ENCODE data around the gene PLXNA1.

PLXNA1 gene

DNA sequence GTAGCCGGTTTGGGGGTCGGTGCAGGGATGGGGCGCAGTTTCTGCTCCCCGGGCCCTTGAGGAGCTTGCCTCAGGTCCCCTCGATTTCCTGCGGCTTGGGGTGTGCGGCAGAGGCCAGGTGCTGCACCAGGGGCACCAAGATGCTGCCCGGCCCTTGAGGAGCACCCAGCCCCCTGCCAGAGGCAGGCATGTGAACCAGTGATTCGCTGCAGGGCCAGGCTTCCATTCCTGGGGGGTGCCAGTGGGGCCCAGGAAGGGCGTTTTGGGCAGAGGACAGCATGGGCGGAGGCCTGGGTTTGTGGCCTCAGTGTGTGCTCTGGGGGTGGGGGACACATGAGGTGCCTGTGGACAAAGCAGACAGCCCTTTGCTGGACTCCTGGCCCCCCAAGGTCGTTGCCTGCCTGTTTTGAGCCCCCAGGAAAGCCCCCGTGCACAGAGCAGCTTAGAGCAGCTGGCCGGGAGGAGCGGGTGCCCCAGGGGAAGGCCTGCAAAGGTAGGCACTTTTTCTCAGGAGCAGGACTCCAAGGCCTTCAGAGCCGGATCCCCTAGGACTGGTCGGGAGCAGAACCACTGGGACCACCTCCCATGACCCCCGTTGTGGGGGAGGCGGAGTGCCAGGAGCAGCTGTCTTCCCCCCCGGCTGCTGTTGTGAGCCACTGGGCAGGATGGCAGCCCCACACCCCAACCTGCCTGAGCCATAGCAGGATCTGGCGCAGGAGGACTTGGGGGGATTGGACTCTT, 1.6 kb downstream of the PLXNA1 start:
- Mint-ChIP-seq H3K4me1 (ENCODE audit: low read depth) (peaks cover 14% of the 10 kb centered on the region), H3K36me3 (ENCODE audit: low read depth) (no peaks in the 10 kb centered on the region)

DNA sequence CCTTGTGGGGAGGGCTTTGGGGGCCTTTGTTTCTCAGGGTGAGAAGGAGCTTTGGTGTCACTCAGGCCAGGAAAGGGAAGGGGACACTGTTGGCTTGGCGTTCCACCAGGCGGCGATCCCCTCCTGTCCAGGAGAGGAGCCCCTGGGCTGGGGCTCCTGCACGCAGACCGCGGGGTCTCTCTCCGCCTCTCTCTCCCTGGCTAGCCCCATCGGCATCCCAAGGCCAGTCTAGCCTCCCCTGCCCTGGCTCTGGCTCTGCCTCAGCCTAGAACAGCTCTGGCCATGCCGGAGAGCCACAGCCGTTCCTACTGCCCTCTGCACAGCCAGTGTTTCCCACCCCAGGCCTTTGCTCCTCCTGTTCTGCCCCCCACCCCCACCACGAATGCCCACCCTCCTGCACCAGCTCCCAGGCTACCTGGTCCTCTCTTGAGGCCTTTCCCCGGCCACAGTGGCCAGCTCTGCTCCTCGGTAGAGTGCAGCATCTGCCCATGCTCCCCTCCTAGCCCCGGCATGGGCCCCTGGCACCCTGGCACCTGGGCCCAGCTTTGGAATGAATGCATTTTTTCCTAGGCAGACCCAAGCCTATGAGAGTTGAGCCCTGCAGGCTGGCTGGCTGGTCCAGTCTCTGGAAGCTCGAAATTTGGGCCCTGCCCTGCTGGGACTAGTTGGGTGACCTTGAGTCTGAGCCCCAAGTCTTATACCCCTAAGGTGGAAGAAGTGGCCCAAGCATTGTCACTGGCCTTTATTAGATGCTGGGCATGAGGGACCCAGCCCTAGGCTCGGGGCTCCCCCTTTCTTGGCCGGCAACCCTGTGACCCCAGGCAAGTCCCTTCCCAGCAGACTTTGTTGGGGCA, 2.4 kb downstream of the PLXNA1 start:
- Mint-ChIP-seq H3K27ac (no peak overlapping the region), H3K4me1 (ENCODE audit: low read depth) (peaks cover 10% of the 10 kb centered on the region), H3K4me3 (peak overlapping the region; percentile 50), H3K27me3 (ENCODE audit: low read depth) (peaks cover 3% of the 10 kb centered on the region), H3K9me3 (no peaks in the 10 kb centered on the region), H3K36me3 (ENCODE audit: low read depth) (no peaks in the 10 kb centered on the region)

More for the DNA sequence above, 1.6 kb downstream of the PLXNA1 start:
- H3K4me3 Mint-ChIP-seq = no peak overlapping the region
- H3K27ac Mint-ChIP-seq = no peak overlapping the region
- no peaks in the 10 kb centered on the region for H3K9me3 Mint-ChIP-seq
- peaks cover 8% of the 10 kb centered on the region for H3K27me3 Mint-ChIP-seq (ENCODE audit: low read depth)

DNA sequence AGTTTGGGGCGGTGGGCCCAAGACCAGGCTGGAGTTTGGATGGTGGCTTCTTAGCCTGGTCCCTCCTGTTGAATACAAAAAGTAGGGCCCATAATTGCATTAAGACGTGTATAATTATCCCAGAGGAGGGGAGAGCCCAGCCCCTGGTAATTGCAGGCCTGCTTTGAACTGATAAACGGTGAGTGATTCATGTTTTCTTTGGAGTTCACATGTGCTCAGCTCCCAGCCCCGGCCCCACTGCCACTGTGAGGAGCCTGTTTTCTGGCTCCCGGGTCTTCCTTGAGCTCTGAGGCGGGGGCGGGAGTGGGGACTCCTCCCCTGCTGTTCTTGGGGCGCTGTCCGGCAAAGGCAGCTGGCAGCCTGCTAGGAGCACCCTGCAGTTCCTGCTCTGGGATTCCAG, 3.1 kb downstream of the PLXNA1 start:
- Mint-ChIP-seq H3K27ac (no peak overlapping the region), H3K27me3 (ENCODE audit: low read depth) (peaks cover 3% of the 10 kb centered on the region), H3K9me3 (no peaks in the 10 kb centered on the region), H3K4me3 (no peak overlapping the region), H3K36me3 (ENCODE audit: low read depth) (no peaks in the 10 kb centered on the region), H3K4me1 (ENCODE audit: low read depth) (peaks cover 10% of the 10 kb centered on the region)

DNA sequence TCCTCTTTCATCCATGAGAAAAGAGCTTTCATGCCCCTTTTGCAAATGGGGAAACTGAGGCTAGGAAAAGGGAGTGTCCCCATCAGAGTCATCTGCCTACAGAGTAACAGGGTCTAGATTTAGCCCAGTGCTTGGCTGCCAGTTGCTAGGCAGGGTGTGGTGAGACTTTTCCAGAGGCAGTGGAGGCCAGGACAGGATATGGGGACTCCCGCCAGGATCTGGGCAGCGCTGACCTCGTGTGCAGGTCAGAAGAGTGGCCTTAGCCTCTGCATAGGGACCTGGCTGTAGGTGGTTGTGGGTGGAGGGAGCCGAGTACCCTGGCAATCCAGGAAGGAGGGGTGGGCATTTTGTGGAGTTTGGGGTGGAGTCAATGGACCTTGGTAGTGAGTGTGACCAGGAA, 4.2 kb downstream of the PLXNA1 start:
- peaks cover 3% of the 10 kb centered on the region for H3K27me3 Mint-ChIP-seq (ENCODE audit: low read depth)
- H3K27ac Mint-ChIP-seq = no peak overlapping the region
- no peaks in the 10 kb centered on the region for H3K9me3 Mint-ChIP-seq
- peaks cover 3% of the 10 kb centered on the region for H3K4me1 Mint-ChIP-seq (ENCODE audit: low read depth)
- H3K36me3 Mint-ChIP-seq (ENCODE audit: low read depth) = no peaks in the 10 kb centered on the region
- H3K4me3 Mint-ChIP-seq = no peak overlapping the region

DNA sequence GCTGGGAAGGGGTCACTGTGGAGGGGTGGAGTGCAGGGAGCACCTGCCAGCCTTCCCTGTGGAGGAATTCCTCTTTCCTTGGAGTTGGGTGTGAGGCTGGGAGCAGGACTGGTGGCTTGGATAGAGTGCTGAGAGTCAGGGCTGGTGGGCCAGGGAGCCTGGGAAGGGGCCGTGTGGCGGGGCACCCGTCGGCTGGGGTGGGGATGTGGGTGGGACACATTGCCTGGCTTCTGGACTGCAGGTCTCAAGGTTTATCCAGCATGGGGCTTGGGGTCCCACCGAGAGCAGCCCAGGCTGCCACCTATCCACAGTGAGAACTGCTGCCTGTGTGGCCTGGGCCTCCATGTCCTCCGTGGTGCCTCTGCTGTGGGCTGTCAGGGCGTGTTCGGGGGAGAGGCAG, 4.7 kb downstream of the PLXNA1 start:
- H3K4me3 Mint-ChIP-seq = no peak overlapping the region
- no peaks in the 10 kb centered on the region for H3K9me3 Mint-ChIP-seq
- no peaks in the 10 kb centered on the region for H3K36me3 Mint-ChIP-seq (ENCODE audit: low read depth)
- H3K4me1 Mint-ChIP-seq (ENCODE audit: low read depth) = no peaks in the 10 kb centered on the region
- H3K27ac Mint-ChIP-seq = no peak overlapping the region
- H3K27me3 Mint-ChIP-seq (ENCODE audit: low read depth) = peaks cover 3% of the 10 kb centered on the region

DNA sequence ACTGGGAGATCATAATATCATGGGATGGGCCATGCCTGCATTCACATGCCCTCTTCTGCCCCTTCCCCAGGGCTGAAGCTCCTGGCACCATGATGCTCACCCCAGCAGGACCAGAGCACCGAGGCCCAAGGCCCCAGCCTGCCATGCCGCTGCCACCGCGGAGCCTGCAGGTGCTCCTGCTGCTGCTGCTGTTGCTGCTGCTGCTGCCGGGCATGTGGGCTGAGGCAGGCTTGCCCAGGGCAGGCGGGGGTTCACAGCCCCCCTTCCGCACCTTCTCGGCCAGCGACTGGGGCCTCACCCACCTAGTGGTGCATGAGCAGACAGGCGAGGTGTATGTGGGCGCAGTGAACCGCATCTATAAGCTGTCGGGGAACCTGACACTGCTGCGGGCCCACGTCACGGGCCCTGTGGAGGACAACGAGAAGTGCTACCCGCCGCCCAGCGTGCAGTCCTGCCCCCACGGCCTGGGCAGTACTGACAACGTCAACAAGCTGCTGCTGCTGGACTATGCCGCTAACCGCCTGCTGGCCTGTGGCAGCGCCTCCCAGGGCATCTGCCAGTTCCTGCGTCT, 5.6 kb downstream of the PLXNA1 start:
- Mint-ChIP-seq H3K27me3 (ENCODE audit: low read depth) (peaks cover 3% of the 10 kb centered on the region), H3K4me1 (ENCODE audit: low read depth) (no peaks in the 10 kb centered on the region), H3K27ac (no peak overlapping the region), H3K9me3 (no peaks in the 10 kb centered on the region), H3K4me3 (no peak overlapping the region), H3K36me3 (ENCODE audit: low read depth) (no peaks in the 10 kb centered on the region)

DNA sequence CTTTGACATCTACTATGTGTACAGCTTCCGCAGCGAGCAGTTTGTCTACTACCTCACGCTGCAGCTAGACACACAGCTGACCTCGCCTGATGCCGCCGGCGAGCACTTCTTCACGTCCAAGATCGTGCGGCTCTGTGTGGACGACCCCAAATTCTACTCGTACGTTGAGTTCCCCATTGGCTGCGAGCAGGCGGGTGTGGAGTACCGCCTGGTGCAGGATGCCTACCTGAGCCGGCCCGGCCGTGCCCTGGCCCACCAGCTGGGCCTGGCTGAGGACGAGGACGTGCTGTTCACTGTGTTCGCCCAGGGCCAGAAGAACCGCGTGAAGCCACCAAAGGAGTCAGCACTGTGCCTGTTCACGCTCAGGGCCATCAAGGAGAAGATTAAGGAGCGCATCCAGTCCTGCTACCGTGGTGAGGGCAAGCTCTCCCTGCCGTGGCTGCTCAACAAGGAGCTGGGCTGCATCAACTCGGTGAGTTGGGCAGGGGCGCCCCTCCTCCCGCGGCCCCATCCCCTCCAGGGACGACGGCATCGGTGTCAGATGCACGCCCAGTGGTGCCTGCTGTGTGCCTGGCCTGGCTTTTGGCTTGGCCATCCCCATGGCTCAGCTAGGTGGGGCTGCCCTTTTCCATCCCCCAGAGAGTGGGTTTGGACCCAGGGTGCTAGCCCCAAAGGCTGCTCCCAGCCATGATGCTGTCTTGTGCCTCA, 6.6 kb downstream of the PLXNA1 start:
- Mint-ChIP-seq H3K27ac (no peak overlapping the region), H3K27me3 (ENCODE audit: low read depth) (peaks cover under 1% of the 10 kb centered on the region), H3K4me3 (no peak overlapping the region)

DNA sequence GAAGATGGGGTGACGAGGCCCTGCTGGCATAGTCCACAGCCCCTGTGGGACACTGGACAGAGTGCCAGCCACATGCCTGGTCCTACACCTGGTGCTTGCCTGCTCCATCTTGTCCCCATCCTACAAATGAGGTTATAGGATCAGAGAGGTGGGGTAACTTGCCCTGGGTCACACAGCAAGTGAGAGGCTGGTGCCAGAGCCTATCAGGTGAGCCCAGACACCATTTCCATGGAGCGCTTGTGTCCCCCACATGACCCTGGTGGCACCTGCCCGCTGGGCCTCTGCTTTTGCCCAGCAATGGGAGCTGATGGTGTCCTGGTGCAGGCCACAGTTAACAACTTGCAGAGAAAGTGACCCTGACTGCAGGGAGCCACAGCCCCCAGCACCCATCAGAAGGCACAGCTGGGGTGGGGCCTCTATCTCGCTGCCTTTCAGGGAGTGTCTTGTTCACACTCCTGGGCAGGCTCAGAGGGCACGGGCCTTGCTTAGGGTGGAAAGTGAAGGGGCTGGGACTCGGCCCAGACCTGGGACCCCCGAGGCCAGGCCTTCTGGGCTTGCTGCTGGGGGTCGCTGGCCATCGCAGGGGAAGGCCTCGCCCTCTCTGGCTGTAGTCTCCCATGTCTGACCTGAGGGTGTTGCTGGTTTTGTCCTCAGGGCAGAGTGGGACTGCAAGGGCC, 7.2 kb downstream of the PLXNA1 start:
- Mint-ChIP-seq H3K4me3 (no peak overlapping the region), H3K9me3 (no peaks in the 10 kb centered on the region), H3K27ac (no peak overlapping the region), H3K27me3 (ENCODE audit: low read depth) (no peaks in the 10 kb centered on the region), H3K4me1 (ENCODE audit: low read depth) (no peaks in the 10 kb centered on the region), H3K36me3 (ENCODE audit: low read depth) (no peaks in the 10 kb centered on the region)

More for the DNA sequence above, 6.6 kb downstream of the PLXNA1 start:
- Mint-ChIP-seq H3K9me3 (no peaks in the 10 kb centered on the region), H3K36me3 (ENCODE audit: low read depth) (no peaks in the 10 kb centered on the region), H3K4me1 (ENCODE audit: low read depth) (no peaks in the 10 kb centered on the region)

DNA sequence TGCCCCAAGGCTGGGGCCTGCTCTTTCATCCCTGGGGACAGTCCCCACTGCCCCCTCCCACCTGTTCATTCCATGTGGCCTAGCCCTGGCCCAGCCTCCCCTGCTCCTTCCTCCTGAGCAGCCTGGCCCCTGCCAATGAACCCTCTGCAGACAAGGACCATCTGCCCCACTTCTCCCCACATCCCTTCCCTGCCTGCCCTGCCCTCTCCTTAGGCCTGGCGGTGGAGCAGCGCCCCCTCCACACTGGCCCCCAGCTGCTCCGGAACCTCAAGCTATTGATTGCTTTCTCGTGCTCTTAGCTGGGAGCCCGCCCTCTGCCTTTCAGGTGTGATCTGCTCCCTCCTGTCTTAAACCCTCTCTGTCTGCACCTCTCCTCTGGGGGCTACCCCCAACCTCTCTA, 8.0 kb downstream of the PLXNA1 start:
- Mint-ChIP-seq H3K4me3 (no peak overlapping the region), H3K4me1 (ENCODE audit: low read depth) (no peaks in the 10 kb centered on the region), H3K27me3 (ENCODE audit: low read depth) (no peaks in the 10 kb centered on the region), H3K27ac (no peak overlapping the region), H3K9me3 (no peaks in the 10 kb centered on the region), H3K36me3 (ENCODE audit: low read depth) (no peaks in the 10 kb centered on the region)

DNA sequence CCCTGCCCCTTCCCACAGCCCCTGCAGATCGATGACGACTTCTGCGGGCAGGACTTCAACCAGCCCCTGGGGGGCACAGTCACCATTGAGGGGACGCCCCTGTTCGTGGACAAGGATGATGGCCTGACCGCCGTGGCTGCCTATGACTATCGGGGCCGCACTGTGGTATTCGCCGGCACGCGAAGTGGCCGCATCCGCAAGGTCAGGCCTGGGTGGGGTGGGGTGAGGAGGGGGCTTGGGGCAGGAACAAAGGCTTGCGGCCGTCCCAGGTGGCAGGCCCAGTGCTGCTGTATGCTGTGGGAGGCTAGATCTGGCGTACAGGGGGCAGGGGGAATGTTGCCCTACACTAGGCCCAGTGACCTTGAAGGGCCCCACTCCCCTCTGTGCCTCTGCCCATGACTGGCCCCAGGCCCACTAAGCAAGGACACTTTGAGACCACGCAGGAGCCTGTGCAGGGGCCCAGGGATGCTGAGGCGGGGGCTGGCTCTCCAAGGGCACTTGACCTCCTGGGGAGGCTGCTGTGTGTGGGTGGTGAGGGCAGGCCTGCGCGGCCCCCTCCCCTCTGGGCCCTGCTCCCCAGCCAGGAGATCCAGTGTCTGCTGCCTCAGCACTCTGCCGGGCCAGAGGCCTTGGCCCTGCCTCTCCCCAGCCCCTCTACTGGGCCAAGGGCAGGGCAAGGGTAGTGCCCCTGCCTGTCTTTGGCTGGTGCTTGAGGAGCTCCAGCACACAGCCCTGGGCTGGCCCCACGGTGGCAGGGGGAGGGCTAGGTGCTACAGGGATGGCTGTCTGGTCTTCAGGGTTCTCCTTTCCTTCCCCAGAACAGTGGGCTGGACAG, 8.7 kb downstream of the PLXNA1 start:
- no peaks in the 10 kb centered on the region for H3K36me3 Mint-ChIP-seq (ENCODE audit: low read depth)
- no peak overlapping the region for H3K27ac Mint-ChIP-seq
- H3K9me3 Mint-ChIP-seq = no peaks in the 10 kb centered on the region
- no peaks in the 10 kb centered on the region for H3K27me3 Mint-ChIP-seq (ENCODE audit: low read depth)
- H3K4me1 Mint-ChIP-seq (ENCODE audit: low read depth) = no peaks in the 10 kb centered on the region
- H3K4me3 Mint-ChIP-seq = no peak overlapping the region

DNA sequence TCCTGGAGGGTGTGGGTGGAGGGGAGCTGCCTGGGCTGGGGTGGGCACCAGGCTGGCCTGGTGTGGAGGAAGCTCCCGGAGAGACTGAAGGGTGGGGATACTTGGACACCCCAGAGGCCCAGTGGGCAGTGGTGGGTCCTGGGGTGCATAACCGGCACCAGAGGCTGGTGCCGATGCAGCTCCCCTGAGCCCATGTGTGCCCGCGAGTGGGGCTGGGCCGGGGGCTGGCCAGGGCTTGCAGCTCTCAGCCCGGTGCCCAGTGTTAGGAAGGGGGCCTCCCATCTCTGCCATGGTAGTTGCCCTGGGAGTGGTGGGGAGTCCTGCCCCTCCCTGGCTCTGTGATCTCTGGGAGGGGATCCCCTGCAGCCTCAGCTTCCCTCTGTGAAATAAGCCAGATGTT, 9.3 kb downstream of the PLXNA1 start:
- H3K9me3 Mint-ChIP-seq = no peaks in the 10 kb centered on the region
- H3K4me3 Mint-ChIP-seq = no peak overlapping the region
- no peaks in the 10 kb centered on the region for H3K27me3 Mint-ChIP-seq (ENCODE audit: low read depth)
- no peaks in the 10 kb centered on the region for H3K4me1 Mint-ChIP-seq (ENCODE audit: low read depth)
- no peak overlapping the region for H3K27ac Mint-ChIP-seq
- H3K36me3 Mint-ChIP-seq (ENCODE audit: low read depth) = no peaks in the 10 kb centered on the region

DNA sequence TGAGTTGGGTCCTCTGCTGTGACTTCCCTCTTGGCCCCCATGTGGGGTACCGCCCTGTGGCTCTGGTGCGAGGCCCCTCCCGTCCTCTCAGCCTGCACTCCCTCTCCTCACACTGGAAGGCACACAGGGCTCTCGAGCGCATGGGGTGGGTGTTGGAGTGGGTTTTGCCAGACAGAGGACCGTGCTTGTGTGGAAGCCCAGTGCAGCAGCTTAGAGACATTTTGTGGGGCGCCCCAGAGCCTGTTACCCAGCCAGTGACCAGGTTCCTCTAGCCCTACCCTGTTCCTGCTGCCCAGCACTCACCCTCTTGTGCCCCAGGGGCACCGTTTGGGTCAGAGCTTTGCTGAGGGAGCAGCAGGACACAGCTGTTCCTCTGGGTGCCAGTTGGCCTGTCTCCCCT, 9.9 kb downstream of the PLXNA1 start:
- no peaks in the 10 kb centered on the region for H3K27me3 Mint-ChIP-seq (ENCODE audit: low read depth)
- no peaks in the 10 kb centered on the region for H3K9me3 Mint-ChIP-seq
- H3K27ac Mint-ChIP-seq = no peak overlapping the region
- H3K4me1 Mint-ChIP-seq (ENCODE audit: low read depth) = no peaks in the 10 kb centered on the region
- no peak overlapping the region for H3K4me3 Mint-ChIP-seq
- no peaks in the 10 kb centered on the region for H3K36me3 Mint-ChIP-seq (ENCODE audit: low read depth)

DNA sequence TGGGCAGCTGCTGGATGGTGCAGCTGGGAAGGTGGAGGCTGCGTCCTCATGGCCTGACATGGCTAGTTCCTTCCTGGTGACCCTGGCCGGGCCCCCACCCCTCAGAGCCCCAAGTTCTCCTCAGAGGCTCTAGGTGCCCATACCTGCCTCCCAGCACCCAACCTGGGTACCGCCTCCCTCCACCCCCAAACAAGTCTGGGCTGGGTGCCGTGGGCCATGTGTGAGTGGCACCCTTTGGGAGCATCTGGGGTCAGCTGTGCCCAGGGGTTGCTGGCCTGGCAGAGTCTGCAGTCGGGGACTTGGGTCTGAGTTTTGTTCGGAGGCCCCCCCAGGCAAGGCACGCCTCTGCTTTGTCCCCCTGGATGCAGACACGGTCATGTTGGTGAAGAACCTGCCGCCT, 10.5 kb downstream of the PLXNA1 start:
- Mint-ChIP-seq H3K27me3 (ENCODE audit: low read depth) (no peaks in the 10 kb centered on the region), H3K4me1 (ENCODE audit: low read depth) (no peaks in the 10 kb centered on the region), H3K27ac (no peak overlapping the region), H3K9me3 (no peaks in the 10 kb centered on the region), H3K36me3 (ENCODE audit: low read depth) (no peaks in the 10 kb centered on the region), H3K4me3 (no peak overlapping the region)

All from T-helper 1 cell treated with Interleukin-12 subunit alpha and Interleukin-12 subunit beta and Interleukin-4 antibody, amounts not matched to agents 30 μg/mL and 1 μg/mL, for 36 hours (primary cell).